ENCODE data around the gene TOPAZ1.

The TOPAZ1 gene

DNA sequence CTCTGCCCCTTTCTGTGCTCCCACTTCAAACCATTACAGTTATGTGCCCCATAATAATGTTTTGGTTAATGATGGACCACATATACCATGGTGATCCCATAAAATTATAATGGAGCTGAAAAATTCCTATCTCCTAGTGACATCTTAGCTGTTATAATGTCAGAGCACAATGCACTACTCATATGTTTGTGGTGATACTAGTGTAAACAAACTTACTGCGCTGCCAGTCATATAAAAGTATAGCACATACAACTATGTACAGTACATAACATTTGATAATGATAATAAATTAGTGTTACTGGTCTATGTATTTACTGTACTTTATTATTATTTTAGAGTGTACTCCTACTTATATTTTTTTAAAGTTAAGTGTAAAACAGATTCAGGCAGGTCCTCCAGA, 51.3 kb downstream of the TOPAZ1 start:
- no peak overlapping the region for H3K27ac ChIP-seq
- DNase-seq = no peak
- no peaks in the 10 kb centered on the region for H3K36me3 ChIP-seq (replicated peaks)
- TF ChIP-seq, protein P1, sequence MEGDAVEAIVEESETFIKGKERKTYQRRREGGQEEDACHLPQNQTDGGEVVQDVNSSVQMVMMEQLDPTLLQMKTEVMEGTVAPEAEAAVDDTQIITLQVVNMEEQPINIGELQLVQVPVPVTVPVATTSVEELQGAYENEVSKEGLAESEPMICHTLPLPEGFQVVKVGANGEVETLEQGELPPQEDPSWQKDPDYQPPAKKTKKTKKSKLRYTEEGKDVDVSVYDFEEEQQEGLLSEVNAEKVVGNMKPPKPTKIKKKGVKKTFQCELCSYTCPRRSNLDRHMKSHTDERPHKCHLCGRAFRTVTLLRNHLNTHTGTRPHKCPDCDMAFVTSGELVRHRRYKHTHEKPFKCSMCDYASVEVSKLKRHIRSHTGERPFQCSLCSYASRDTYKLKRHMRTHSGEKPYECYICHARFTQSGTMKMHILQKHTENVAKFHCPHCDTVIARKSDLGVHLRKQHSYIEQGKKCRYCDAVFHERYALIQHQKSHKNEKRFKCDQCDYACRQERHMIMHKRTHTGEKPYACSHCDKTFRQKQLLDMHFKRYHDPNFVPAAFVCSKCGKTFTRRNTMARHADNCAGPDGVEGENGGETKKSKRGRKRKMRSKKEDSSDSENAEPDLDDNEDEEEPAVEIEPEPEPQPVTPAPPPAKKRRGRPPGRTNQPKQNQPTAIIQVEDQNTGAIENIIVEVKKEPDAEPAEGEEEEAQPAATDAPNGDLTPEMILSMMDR (IDR thresholded peaks at IDR 0.05; ENCODE audit: low read depth, low read length, missing control alignments) = no peak
- in situ Hi-C loops (cut with HindIII; ENCODE audit: low pct_ligation_motif_present, low sequenced_read_pairs) = no loop called here
- H3K27me3 ChIP-seq (replicated peaks) = no peaks in the 10 kb centered on the region
- H3K4me3 ChIP-seq (ENCODE audit: low read depth, low read length) = no peak overlapping the region

DNA sequence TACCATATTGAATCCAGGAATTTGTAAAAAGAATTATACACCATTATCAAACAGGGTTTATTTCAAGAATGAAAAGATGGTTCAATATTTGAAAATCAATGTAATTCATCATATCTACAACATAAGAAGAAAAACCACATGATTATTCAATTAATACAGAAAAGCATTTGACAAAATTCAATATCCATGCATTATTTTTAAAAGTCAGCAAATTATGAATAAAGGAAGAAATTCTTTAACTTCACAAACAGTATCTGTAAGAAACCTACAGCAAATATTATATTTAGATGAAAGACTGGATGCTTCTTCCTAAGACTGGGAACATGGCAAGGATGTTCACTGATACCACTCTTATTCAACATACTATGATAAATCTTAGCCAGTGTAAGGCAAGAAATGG, 55.6 kb downstream of the TOPAZ1 start:
- H3K27me3 ChIP-seq (replicated peaks) = no peaks in the 10 kb centered on the region
- no peaks in the 10 kb centered on the region for H3K36me3 ChIP-seq (replicated peaks)
- no peak overlapping the region for H3K27ac ChIP-seq
- no peak for DNase-seq
- TF ChIP-seq, protein P1 (IDR thresholded peaks at IDR 0.05; ENCODE audit: low read depth, low read length, missing control alignments) = no peak
- H3K4me3 ChIP-seq (ENCODE audit: low read depth, low read length) = no peak overlapping the region
- in situ Hi-C loops (cut with HindIII; ENCODE audit: low pct_ligation_motif_present, low sequenced_read_pairs) = no loop called here

DNA sequence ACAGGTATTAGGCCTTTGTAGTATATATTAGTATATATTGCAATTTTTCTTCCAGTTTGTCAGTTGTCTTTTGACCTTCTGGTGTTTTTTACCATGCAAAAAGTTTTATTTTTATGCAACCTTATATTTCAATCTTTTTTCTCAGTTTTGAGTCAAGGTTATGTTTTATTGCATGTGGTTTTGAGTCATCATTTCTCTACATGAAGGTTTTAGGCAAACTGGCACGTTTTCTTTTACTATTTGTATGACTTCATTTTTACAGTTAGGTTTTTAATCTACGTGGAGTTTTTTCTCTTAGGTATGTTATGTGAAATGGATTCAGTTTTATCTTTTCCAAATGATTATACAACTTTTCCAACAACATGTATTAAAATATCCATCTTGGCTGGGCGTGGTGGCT, 60.1 kb downstream of the TOPAZ1 start:
- in situ Hi-C loops (cut with HindIII; ENCODE audit: low pct_ligation_motif_present, low sequenced_read_pairs) = no loop called here
- no peak for DNase-seq
- TF ChIP-seq, protein P1 (IDR thresholded peaks at IDR 0.05; ENCODE audit: low read depth, low read length, missing control alignments) = no peak
- Histone ChIP-seq H3K27me3 (replicated peaks) (no peaks in the 10 kb centered on the region), H3K4me3 (ENCODE audit: low read depth, low read length) (no peak overlapping the region), H3K36me3 (replicated peaks) (no peaks in the 10 kb centered on the region), H3K27ac (no peak overlapping the region)

DNA sequence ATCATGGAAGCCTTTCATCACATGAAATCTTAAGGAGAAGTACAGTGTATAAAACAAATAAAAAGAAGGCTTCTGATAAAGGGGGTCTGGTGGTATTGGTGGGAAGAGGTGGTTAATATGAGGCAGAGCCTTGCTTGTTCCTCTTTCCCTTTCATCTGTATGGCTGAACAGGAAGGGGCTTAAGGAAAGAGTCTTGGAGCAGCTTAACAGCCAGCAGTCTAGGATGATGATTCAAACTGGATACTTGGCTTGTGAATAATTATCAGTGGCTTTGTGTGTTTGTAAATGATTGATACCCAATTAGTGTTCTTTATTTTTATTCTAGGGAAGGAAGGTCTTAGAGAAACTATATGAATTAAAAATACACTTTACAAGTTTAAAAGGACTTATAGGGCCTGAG, 67.8 kb downstream of the TOPAZ1 start:
- H3K36me3 ChIP-seq (replicated peaks) = no peaks in the 10 kb centered on the region
- H3K4me3 ChIP-seq (ENCODE audit: low read depth, low read length) = no peak overlapping the region
- H3K27me3 ChIP-seq (replicated peaks) = no peaks in the 10 kb centered on the region
- DNase-seq = no peak
- H3K27ac ChIP-seq = no peak overlapping the region
- TF ChIP-seq, protein P1 (IDR thresholded peaks at IDR 0.05; ENCODE audit: low read depth, low read length, missing control alignments) = no peak
- in situ Hi-C loops (cut with HindIII; ENCODE audit: low pct_ligation_motif_present, low sequenced_read_pairs) = no loop called here

DNA sequence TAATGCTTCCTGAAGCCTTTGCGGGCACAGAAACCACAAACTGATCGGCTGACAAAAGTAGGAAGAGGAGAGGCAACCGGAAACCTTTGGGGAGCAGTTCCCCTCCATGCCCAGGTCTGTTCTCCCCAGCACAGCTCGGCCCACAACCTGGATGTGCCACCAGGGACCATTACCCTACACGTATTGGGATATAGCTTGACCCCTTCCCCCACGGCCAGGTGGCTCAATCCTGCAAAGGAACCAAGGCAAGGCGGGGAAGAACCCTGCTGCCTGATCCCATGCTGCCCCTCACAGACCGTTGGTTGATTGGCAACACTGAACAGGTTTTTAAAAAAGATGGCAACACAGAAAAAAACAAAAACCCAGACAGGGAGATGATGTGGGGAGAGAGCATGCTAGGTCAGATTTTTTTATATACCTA, 77.2 kb downstream of the TOPAZ1 start:
- Histone ChIP-seq H3K4me3 (ENCODE audit: low read depth, low read length) (no peak overlapping the region), H3K27ac (no peak overlapping the region), H3K36me3 (replicated peaks) (no peaks in the 10 kb centered on the region), H3K27me3 (replicated peaks) (no peaks in the 10 kb centered on the region)
- in situ Hi-C loops (cut with HindIII; ENCODE audit: low pct_ligation_motif_present, low sequenced_read_pairs) = no loop called here
- DNase-seq = no peak
- TF ChIP-seq, protein P1 (IDR thresholded peaks at IDR 0.05; ENCODE audit: low read depth, low read length, missing control alignments) = no peak

DNA sequence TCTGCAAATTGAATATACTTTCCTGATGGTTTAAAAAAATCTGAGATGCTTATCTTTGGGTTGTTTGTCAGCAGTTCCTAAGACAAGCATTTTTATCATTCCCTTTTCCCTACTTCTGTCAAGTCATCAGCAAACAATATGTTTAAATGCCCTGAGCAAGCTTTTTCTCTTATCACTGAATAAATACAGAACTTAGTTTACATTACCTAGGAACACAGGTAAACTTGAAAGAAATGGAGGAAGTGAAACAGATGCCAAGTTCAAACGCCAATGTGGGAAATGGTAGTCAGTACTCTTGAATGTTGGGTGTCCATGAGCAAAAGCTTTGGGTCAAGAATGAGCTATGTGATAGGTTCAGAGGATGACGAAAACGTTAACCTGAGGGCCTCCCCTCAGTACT, 79.6 kb downstream of the TOPAZ1 start:
- TF ChIP-seq, protein P1 (IDR thresholded peaks at IDR 0.05; ENCODE audit: low read depth, low read length, missing control alignments) = no peak
- H3K36me3 ChIP-seq (replicated peaks) = no peaks in the 10 kb centered on the region
- in situ Hi-C loops (cut with HindIII; ENCODE audit: low pct_ligation_motif_present, low sequenced_read_pairs) = no loop called here

More for the DNA sequence above, 79.6 kb downstream of the TOPAZ1 start:
- Histone ChIP-seq H3K4me3 (ENCODE audit: low read depth, low read length) (no peak overlapping the region), H3K27me3 (replicated peaks) (no peaks in the 10 kb centered on the region), H3K27ac (no peak overlapping the region)
- DNase-seq = no peak
